NCI-H146 treated with DMSO at 0.1 percent for 48 hours (cell line): ENCODE results near the gene AADAT.
A peak's percentile ranks its signal among the peaks of the same experiment; 100 is the strongest.
"Not testable (repeated sequence)": the region's sequence is repeated elsewhere in the genome, so short reads cannot be mapped to it uniquely, and the experiment has no call there.

Source experiments
- DNase-seq: peaks from one replicate; lab custom pipeline; 2025; ENCODE audit not compliant: unreplicated experiment; lab: John Stamatoyannopoulos, UW

Gene AADAT

GRCh38 chr4:170090352-170091052 lies 746 bp upstream of the AADAT start:
- no peak for DNase-seq

- DNase-seq: peak; percentile 35
These were observed 485 bp downstream of the AADAT start for GRCh38 chr4:170089274-170089667.

GRCh38 chr4:170088716-170089115 lies 1.0 kb downstream of the AADAT start:
- peak; percentile 1 for DNase-seq

GRCh38 chr4:170087163-170087700 lies 2.5 kb downstream of the AADAT start:
- no peak for DNase-seq

DNA sequence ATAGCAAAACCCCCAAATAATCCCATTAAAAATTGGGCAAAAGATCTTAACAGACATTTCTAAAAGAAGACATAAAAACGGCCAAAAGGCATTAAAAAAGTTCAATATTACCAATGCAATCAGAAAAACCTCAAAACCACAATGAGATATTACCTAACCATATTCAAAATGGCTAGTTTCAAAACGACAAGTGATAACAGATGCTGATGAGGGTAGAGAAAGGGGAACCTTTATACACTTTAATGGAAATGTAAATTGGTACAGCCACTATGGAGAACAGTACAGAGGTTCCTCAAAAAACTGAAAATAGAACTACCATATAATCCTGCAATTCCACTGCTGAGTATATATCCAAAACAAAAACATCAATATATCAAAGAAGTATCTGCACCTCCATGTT lies 6.2 kb downstream of the AADAT start:
- no peak for DNase-seq

- no peak for DNase-seq
These were observed 9.3 kb downstream of the AADAT start for GRCh38 chr4:170080496-170080895.

- DNase-seq: no peak
These were observed 9.8 kb downstream of the AADAT start for GRCh38 chr4:170079981-170080380.

- DNase-seq: no peak
These were observed 18.6 kb downstream of the AADAT start for GRCh38 chr4:170071196-170071595.

- no peak for DNase-seq
These were observed 21.2 kb downstream of the AADAT start for GRCh38 chr4:170068438-170069128.

DNA sequence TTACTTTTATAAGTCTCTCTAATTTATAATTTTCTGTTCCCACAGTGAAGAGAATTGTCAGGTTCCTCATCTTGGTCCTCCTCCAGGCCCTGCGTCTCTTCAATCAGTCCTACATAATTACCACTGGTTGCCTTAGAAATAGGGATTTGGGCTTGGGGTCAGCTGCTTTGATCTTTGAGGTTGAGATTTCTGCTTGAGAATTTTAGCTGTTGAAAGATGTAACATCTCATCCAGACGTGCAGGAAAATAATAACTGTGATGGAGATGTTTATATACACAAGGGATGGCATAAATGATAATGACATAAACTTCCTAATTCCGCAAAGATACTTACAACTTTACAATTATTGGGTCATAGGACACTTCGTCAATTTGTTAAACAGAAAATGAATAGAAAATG lies 30.3 kb downstream of the AADAT start:
- DNase-seq: no peak

- no peak for DNase-seq
These were observed 30.9 kb downstream of the AADAT start for GRCh38 chr4:170058826-170059225.

GRCh38 chr4:170057866-170058265 lies 31.9 kb downstream of the AADAT start:
- DNase-seq: no peak

- no peak for DNase-seq
These were observed 36.8 kb downstream of the AADAT start for GRCh38 chr4:170052919-170053318.

- no peak for DNase-seq
These were observed 38.4 kb downstream of the AADAT start for GRCh38 chr4:170051402-170051801.

DNA sequence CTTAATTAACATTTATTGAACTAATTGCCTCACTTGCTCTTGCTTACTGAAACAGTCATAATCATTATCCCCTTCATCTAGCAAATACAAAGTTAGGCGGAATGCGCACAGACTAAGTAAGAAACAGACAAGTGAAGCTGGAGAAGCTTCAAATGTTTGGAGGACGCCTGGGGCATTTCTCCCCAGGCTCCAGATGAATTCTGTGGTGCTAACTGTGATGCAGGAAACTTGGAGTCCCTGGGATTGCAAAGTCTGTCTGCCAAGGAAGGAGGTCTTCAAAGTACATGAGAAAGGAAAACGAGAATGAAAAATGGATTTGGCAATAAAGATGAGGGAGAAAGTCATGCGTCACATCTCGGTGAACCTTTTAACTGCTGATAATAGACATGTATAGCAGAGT lies 40.0 kb downstream of the AADAT start:
- no peak for DNase-seq

- DNase-seq: peak; percentile 4
These were observed 41.9 kb downstream of the AADAT start for GRCh38 chr4:170047771-170048354.

- not testable (repeated sequence) for DNase-seq
These were observed 43.6 kb downstream of the AADAT start for GRCh38 chr4:170046156-170046555.

DNA sequence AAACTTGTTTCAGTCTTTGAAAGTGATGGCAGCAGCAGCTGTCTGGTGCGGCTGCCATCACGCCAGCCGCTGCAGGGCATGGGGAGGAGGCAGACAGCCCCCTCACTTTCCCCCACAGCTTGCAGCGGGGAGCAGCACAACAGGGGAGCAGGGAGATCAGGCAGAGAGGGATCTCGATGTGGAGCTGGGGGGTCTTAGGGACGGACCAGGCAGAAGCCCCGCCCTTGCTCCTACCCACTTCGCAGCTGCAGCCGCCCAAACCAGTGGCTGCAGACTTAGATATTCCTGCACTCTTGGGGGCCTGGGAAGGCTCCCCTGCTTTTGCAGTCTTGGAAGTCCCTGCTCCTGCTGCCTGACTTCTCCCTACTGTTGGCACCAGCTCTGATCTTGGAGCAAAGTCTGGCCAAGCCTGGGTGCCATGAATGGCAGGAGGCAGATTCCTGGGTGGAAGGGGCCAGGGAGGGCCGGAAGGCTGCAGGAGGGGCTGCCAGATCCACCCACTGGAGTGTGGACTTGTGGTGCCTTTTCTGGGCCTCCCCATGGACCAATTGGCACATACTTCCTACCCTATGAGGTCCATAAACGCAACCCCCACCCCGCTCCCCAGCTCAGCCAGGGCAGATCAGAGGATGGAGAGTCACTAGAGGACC lies 49.6 kb downstream of the AADAT start:
- no peak for DNase-seq

GRCh38 chr4:170038769-170039168 lies 51.0 kb downstream of the AADAT start:
- no peak for DNase-seq

- DNase-seq: no peak
These were observed 51.5 kb downstream of the AADAT start for GRCh38 chr4:170038232-170038631.

DNA sequence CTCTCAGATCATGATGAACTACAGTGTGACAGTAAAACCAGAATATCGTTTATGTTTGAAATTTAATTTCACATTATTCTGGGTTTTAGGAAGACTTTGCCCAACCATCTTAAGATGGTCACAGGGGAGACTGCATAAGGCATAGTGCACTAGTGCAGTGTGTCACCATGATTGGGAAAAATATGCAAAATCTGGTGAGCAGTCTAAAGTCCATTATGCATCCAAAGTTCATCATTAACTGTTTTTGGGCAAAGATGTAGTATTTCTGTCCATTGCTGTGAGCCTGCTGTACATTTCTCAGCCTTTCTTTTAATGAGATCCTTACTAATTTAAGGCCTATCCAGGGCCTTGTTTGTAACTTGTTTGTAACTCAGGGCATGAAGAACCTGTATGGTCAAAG lies 52.3 kb downstream of the AADAT start:
- no peak for DNase-seq

- no peak for DNase-seq
These were observed 53.9 kb downstream of the AADAT start for GRCh38 chr4:170035845-170036244.
